ENCODE data around the gene SLC13A3.

The SLC13A3 gene

DNA sequence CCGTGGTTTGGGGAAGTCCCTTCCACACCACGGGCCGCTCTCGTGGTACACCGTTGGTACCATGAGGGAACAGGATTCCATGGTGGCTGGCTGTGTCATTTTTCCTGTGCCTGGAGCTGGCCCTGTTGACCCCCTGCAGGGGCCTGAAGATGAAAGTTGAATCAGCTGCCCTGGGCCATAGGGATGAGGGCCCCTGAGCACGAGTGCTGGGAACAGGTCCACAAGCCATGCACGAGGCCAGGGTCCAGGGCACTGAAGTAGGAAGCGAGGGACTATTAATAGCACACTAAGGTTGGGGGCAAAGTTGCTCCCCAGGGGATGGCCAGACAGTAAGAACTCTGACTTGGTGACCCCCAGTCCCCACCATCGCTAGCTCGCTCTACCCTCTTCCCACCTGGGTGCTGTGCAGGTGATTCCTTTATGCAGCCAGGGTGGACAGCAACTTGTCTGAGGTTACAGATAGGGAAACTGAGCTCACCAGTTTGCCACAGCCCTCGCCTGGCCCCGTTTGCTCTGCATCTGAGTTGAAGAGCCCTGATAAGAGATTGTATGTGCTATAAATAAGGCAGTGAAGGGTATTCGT lies 46.6 kb downstream of the SLC13A3 start:
- no peaks in the 10 kb centered on the region for H3K36me3 ChIP-seq (ENCODE audit: insufficient read depth, low read length)
- TF ChIP-seq, protein P1, sequence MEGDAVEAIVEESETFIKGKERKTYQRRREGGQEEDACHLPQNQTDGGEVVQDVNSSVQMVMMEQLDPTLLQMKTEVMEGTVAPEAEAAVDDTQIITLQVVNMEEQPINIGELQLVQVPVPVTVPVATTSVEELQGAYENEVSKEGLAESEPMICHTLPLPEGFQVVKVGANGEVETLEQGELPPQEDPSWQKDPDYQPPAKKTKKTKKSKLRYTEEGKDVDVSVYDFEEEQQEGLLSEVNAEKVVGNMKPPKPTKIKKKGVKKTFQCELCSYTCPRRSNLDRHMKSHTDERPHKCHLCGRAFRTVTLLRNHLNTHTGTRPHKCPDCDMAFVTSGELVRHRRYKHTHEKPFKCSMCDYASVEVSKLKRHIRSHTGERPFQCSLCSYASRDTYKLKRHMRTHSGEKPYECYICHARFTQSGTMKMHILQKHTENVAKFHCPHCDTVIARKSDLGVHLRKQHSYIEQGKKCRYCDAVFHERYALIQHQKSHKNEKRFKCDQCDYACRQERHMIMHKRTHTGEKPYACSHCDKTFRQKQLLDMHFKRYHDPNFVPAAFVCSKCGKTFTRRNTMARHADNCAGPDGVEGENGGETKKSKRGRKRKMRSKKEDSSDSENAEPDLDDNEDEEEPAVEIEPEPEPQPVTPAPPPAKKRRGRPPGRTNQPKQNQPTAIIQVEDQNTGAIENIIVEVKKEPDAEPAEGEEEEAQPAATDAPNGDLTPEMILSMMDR (conservative IDR thresholded peaks at IDR 0.05; ENCODE audit: low read length): no peak
- no peak for TF ChIP-seq EZH2phosphoT487 (IDR thresholded peaks at IDR 0.05; ENCODE audit: borderline replicate concordance)
- H3K79me2 ChIP-seq (ENCODE audit: insufficient read depth, low read length): no peaks in the 10 kb centered on the region
- H3F3A ChIP-seq (ENCODE audit: low read depth): no peaks in the 10 kb centered on the region
- peaks cover 7% of the 10 kb centered on the region for H3K4me1 ChIP-seq (ENCODE audit: insufficient read depth, low read length, poor library complexity, severe bottlenecking)
- no peaks in the 10 kb centered on the region for H3K9me3 ChIP-seq (ENCODE audit: insufficient read depth, low read depth, low read length)
- H3K4me2 ChIP-seq (ENCODE audit: low read depth, low read length, poor library complexity, severe bottlenecking): no peak overlapping the region
- H2AFZ ChIP-seq (ENCODE audit: low read length): no peak overlapping the region
- no peaks in the 10 kb centered on the region for H3K27me3 ChIP-seq (ENCODE audit: insufficient read depth, low read length, poor library complexity, severe bottlenecking)
- H3K9ac ChIP-seq (ENCODE audit: low read depth, low read length, poor library complexity, severe bottlenecking): no peak overlapping the region
- H3K4me3 ChIP-seq (ENCODE audit: low read length, poor library complexity, severe bottlenecking): no peak overlapping the region
- H3K9me2 ChIP-seq (replicated peaks; ENCODE audit: low read depth, low read length): no peaks in the 10 kb centered on the region
- H4K20me1 ChIP-seq (ENCODE audit: insufficient read depth, low read length, poor library complexity, severe bottlenecking): no peaks in the 10 kb centered on the region

DNA sequence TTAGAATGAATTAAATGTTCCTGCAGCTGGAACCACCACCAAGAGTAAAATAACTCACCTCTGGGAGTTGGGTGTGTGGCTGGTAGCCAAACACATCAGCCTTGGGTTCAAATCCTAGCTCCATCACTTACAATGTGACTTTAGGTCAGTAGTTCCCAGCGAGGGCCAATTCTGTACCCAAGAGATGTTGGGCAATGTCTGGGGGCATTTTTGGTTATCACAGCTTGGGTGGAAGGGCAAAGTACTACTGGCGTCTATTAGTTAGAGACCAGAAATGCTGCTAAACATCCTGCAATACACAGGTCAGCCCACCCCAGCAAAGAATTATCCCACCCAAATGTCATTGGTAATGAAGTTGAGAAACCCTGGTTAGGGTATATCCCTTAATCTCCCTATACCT lies 48.8 kb downstream of the SLC13A3 start:
- peaks cover 7% of the 10 kb centered on the region for H3K4me1 ChIP-seq (ENCODE audit: insufficient read depth, low read length, poor library complexity, severe bottlenecking)
- H3K79me2 ChIP-seq (ENCODE audit: insufficient read depth, low read length): no peaks in the 10 kb centered on the region
- H3K9me3 ChIP-seq (ENCODE audit: insufficient read depth, low read depth, low read length): no peaks in the 10 kb centered on the region
- H3K36me3 ChIP-seq (ENCODE audit: insufficient read depth, low read length): no peaks in the 10 kb centered on the region
- no peak overlapping the region for H2AFZ ChIP-seq (ENCODE audit: low read length)
- H3K27me3 ChIP-seq (ENCODE audit: insufficient read depth, low read length, poor library complexity, severe bottlenecking): no peaks in the 10 kb centered on the region
- no peak overlapping the region for H3K4me3 ChIP-seq (ENCODE audit: low read length, poor library complexity, severe bottlenecking)
- no peaks in the 10 kb centered on the region for H3K9me2 ChIP-seq (replicated peaks; ENCODE audit: low read depth, low read length)
- TF ChIP-seq EZH2phosphoT487 (IDR thresholded peaks at IDR 0.05; ENCODE audit: borderline replicate concordance): no peak
- no peak overlapping the region for H3K9ac ChIP-seq (ENCODE audit: low read depth, low read length, poor library complexity, severe bottlenecking)
- no peaks in the 10 kb centered on the region for H3F3A ChIP-seq (ENCODE audit: low read depth)
- H3K4me2 ChIP-seq (ENCODE audit: low read depth, low read length, poor library complexity, severe bottlenecking): no peak overlapping the region
- no peaks in the 10 kb centered on the region for H4K20me1 ChIP-seq (ENCODE audit: insufficient read depth, low read length, poor library complexity, severe bottlenecking)

DNA sequence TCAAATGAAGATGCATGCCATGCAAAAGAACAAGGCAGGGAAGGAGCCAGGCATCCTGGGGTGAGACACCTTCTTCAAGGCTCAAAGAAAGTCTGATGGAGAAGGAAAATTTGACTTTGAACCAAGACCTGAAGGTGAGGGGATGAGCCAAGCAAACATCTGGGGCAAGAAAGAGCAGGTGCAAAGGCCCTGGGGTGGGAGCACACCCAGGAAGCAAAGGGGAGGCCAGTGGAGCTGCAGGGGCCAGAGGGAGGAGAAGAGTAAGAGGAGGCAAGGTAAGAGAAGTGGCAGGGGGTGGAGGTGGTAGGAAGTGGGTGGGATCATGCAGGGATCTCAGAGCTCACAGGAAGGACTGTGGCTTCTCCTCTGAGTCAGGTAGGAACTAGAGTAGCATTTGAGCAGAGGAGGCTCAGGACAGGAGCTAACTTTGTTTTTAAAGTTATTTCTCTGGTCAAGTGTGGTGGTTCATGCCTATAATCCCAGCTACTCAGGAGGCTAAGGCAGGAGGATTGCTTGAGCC lies 49.6 kb downstream of the SLC13A3 start:
- H3K9ac ChIP-seq (ENCODE audit: low read depth, low read length, poor library complexity, severe bottlenecking): no peak overlapping the region
- TF ChIP-seq, protein P1 (conservative IDR thresholded peaks at IDR 0.05; ENCODE audit: low read length): no peak
- TF ChIP-seq EZH2phosphoT487 (IDR thresholded peaks at IDR 0.05; ENCODE audit: borderline replicate concordance): no peak
- no peaks in the 10 kb centered on the region for H3K79me2 ChIP-seq (ENCODE audit: insufficient read depth, low read length)
- no peaks in the 10 kb centered on the region for H3K9me3 ChIP-seq (ENCODE audit: insufficient read depth, low read depth, low read length)
- H3K4me1 ChIP-seq (ENCODE audit: insufficient read depth, low read length, poor library complexity, severe bottlenecking): peaks cover 7% of the 10 kb centered on the region
- no peaks in the 10 kb centered on the region for H4K20me1 ChIP-seq (ENCODE audit: insufficient read depth, low read length, poor library complexity, severe bottlenecking)
- no peak overlapping the region for H2AFZ ChIP-seq (ENCODE audit: low read length)
- H3K27me3 ChIP-seq (ENCODE audit: insufficient read depth, low read length, poor library complexity, severe bottlenecking): no peaks in the 10 kb centered on the region
- no peaks in the 10 kb centered on the region for H3F3A ChIP-seq (ENCODE audit: low read depth)
- no peaks in the 10 kb centered on the region for H3K9me2 ChIP-seq (replicated peaks; ENCODE audit: low read depth, low read length)
- no peak overlapping the region for H3K4me2 ChIP-seq (ENCODE audit: low read depth, low read length, poor library complexity, severe bottlenecking)
- H3K36me3 ChIP-seq (ENCODE audit: insufficient read depth, low read length): no peaks in the 10 kb centered on the region
- no peak overlapping the region for H3K4me3 ChIP-seq (ENCODE audit: low read length, poor library complexity, severe bottlenecking)

DNA sequence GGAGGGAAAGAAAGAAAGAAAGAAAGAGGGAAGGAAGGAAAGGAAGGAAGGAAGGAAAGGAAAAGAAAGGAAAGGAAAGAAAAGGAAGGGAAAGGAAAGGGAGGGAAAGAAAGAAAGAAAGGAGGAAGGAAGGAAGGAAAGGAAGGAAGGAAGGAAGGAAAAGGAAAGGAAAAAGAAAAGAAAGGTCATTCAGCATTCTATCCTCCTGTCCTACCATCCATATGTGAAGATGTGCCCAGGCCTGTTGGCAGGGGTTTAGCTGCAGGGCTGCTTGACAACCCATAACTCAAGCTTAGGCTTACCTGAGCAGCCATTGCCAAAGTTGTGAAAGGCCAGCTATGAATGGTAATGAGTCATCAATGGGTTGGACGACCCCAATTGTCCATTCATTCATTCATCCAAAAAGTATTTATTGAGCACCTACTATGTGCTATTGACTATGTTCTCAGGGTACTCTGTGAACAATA lies 50.9 kb downstream of the SLC13A3 start:
- H3K27me3 ChIP-seq (ENCODE audit: insufficient read depth, low read length, poor library complexity, severe bottlenecking): no peaks in the 10 kb centered on the region
- H3K9ac ChIP-seq (ENCODE audit: low read depth, low read length, poor library complexity, severe bottlenecking): no peak overlapping the region
- H3K4me3 ChIP-seq (ENCODE audit: low read length, poor library complexity, severe bottlenecking): no peak overlapping the region
- H3K4me2 ChIP-seq (ENCODE audit: low read depth, low read length, poor library complexity, severe bottlenecking): no peak overlapping the region
- H3K9me2 ChIP-seq (replicated peaks; ENCODE audit: low read depth, low read length): no peaks in the 10 kb centered on the region
- H2AFZ ChIP-seq (ENCODE audit: low read length): no peak overlapping the region
- no peaks in the 10 kb centered on the region for H4K20me1 ChIP-seq (ENCODE audit: insufficient read depth, low read length, poor library complexity, severe bottlenecking)
- no peaks in the 10 kb centered on the region for H3F3A ChIP-seq (ENCODE audit: low read depth)
- TF ChIP-seq EZH2phosphoT487 (IDR thresholded peaks at IDR 0.05; ENCODE audit: borderline replicate concordance): no peak
- TF ChIP-seq, protein P1 (conservative IDR thresholded peaks at IDR 0.05; ENCODE audit: low read length): no peak
- no peaks in the 10 kb centered on the region for H3K36me3 ChIP-seq (ENCODE audit: insufficient read depth, low read length)
- H3K4me1 ChIP-seq (ENCODE audit: insufficient read depth, low read length, poor library complexity, severe bottlenecking): peaks cover 7% of the 10 kb centered on the region
- no peaks in the 10 kb centered on the region for H3K79me2 ChIP-seq (ENCODE audit: insufficient read depth, low read length)
- H3K9me3 ChIP-seq (ENCODE audit: insufficient read depth, low read depth, low read length): no peaks in the 10 kb centered on the region
